ENCODE measurements around the gene ADRB2.

GRCh38 chr5:148815086-148815485 lies 11.3 kb upstream of the ADRB2 start:
- TF ChIP-seq, protein P1, sequence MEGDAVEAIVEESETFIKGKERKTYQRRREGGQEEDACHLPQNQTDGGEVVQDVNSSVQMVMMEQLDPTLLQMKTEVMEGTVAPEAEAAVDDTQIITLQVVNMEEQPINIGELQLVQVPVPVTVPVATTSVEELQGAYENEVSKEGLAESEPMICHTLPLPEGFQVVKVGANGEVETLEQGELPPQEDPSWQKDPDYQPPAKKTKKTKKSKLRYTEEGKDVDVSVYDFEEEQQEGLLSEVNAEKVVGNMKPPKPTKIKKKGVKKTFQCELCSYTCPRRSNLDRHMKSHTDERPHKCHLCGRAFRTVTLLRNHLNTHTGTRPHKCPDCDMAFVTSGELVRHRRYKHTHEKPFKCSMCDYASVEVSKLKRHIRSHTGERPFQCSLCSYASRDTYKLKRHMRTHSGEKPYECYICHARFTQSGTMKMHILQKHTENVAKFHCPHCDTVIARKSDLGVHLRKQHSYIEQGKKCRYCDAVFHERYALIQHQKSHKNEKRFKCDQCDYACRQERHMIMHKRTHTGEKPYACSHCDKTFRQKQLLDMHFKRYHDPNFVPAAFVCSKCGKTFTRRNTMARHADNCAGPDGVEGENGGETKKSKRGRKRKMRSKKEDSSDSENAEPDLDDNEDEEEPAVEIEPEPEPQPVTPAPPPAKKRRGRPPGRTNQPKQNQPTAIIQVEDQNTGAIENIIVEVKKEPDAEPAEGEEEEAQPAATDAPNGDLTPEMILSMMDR (IDR thresholded peaks at IDR 0.05): no peak
- no peak for TF ChIP-seq ZFX (IDR thresholded peaks at IDR 0.05; ENCODE audit: borderline replicate concordance)

All from 22Rv1 (cell line).